Liver (tissue), 3 donors: ENCODE results near the gene C1orf21.

Source experiments
- CTCF ChIP-seq: fragments of 150-350 bp; IDR thresholded peaks from 2 replicates; pipeline ENCODE4 v1.5.1; 2017; ENCODE audit warnings: improper control_type of control experiment, low read depth, low read length; ENCODE audit not compliant: missing input control
- GABPA ChIP-seq, 2 donors: IDR thresholded peaks in 1 of 2; conservative IDR thresholded peaks in 1 of 2; 2 replicates each; pipeline ENCODE4 v1.6.1; 2016; ENCODE audit warnings: antibody characterized with exemption in 2 of 2, mild to moderate bottlenecking in 1 of 2, moderate library complexity in 1 of 2
- YY1 ChIP-seq: IDR thresholded peaks from 2 replicates; pipeline ENCODE4 v1.6.1; 2016; ENCODE audit warnings: antibody characterized with exemption, mild to moderate bottlenecking
- donor health status: healthy.
- donor health status: healthy.

DNA sequence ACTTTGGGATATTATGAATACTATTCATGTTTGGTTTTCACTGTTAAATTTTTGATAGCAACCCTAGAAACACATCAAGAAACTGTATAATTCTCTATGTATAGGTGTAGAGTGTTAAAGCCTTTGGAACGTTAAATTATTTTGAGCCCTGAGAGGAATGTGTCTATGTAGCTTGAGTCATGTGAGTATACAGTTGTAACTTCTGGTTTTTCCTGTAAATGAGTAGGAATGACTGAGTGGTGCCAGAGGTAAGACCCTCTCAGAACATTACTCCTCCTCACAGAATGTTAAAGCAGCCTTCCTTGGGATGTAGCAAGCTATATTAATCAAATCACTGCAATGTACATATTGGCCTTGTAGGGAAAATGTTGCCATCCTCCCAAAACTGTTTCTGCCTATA, 69.0 kb downstream of the C1orf21 start:
- no peak for TF ChIP-seq GABPA (IDR thresholded peaks at IDR 0.05 in 1 of 2, conservative IDR thresholded peaks at IDR 0.05 in 1 of 2)
- no peak for TF ChIP-seq CTCF
- TF ChIP-seq YY1 = no peak
